CMK (cell line): Measurements from ENCODE around the gene EIF3K.

ENCODE experiments used
- DNase-seq: peaks from one replicate; pipeline ENCODE4 v3.0.0-alpha.2; 2010; ENCODE audit warnings: low read depth

EIF3K gene

GRCh38 chr19:38665950-38666662, 47.1 kb downstream of the EIF3K start:
- DNase-seq, result no peak

GRCh38 chr19:38666663-38667511, 47.9 kb downstream of the EIF3K start:
- no peak for DNase-seq

GRCh38 chr19:38667661-38668171, 48.7 kb downstream of the EIF3K start:
- no peak for DNase-seq

GRCh38 chr19:38669552-38669951, 50.6 kb downstream of the EIF3K start:
- no peak for DNase-seq

DNA sequence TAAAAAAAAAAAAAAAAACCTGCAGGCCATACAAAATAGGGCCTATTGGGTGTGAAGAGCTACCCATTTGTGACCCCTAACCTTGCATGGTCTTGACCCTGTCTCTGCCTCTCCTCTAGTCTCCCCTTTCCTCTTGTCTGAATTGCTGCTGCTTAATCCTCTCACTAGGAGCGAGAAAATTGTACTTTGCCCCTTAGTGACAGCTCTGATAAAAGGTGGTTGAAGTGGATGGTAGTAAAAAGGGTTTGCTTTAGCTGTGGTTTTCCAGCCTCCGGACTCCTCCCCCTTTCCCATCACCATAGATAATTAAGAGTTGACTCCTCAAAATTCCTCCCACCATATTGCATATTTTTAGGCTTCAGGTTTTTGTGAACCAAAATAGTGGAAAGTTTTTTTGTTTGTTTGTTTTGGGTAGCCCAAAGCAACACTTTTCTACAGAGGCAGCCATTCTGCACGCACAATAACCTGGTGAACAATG, 52.0 kb downstream of the EIF3K start:
- DNase-seq, result no peak

- no peak for DNase-seq
Measured at GRCh38 chr19:38671654-38672053, 52.7 kb downstream of the EIF3K start.

GRCh38 chr19:38673030-38673429, 54.0 kb downstream of the EIF3K start:
- DNase-seq, result no peak

- no peak for DNase-seq
Measured at GRCh38 chr19:38674388-38675171, 55.6 kb downstream of the EIF3K start.

DNA sequence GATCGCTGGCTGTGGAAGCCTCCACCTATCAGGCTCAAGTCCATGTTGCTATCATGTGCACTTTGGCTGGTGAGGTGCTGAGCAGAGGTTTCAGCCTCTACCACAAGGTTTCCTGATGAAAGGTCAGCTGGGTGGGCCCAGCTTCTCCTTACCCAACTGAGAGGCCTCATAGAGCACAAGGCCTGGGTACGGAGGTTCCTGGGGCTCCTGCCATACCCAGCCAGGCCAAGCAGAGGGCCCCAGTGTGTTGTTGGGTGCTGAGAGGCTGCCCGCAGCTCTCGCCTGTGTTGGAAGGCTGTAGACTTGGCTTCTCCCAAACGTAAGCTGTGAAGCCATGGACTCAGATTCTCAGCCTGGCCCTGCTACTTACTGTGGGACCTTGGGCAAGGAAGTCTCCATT, 56.6 kb downstream of the EIF3K start:
- peak; percentile 46 for DNase-seq

- DNase-seq, result peak; percentile 78
Measured at GRCh38 chr19:38676023-38676877, 57.3 kb downstream of the EIF3K start.

DNA sequence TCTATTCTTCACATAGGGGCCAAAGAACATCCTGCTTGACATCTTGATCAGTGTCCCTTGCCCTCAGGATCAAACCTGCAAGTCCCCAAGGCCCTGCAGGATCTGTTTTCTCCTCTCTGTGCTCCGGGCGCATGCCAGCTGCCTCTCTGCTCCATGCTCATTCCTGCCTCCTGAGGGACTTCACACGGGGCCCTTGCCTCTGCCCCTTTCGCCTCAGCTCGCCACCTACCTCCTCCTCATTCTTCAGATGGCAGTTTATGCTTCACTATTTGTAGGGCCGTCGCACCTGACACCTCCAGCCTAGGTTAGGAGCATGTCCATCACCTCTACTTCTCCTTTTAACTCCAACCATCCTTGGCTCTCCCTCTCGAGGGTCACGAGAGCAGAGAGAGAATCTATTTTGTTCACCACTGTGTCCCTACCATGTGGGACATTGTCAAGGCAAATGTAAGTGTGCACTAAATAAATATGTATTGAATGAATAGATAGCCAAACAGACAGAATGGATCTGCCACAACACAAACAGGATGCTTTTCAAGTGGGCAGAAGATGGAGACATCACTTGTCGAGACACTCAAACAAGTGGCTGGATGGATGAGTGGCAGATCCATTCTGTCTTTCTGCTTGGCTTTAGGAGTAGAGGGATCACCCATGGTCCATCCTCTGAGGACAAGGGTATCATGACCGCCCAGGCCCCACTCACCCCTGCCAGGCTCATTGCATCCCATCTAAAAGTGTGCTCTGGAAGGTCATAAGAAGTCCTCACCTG, 58.1 kb downstream of the EIF3K start:
- no peak for DNase-seq

DNA sequence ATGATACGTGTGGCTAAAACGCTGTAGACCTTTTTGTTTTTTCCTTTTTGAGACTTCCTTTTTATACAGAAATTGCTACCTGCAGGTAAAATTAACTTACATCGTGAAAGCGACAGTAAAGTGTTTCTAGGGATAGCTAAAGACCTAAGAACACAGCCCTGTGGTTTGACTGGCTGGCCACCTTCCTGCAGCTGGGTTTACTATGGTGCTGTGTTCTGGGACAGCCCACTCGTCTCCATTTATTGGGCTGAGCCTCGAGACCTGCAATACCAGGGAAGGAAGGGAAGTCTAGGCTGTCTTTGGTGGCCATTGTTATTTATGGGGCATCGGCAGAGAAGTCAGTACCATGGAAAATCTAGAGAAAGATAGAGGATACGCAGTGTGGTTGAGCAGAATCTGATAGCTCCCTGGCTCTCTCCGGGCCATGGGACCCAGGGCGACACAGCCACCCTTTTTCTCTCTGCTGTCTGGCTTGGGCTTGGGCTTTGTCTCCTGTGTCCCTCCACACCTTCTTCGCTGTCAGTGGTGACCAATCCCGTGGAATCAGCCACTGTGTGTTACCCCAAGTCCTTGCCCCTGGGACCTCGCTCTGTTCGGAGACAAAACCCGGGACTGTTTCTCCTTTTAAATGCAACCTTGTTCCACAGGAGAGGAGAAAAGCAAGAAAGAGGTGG, 59.4 kb downstream of the EIF3K start:
- DNase-seq, result no peak

GRCh38 chr19:38678891-38679494, 60.0 kb downstream of the EIF3K start:
- no peak for DNase-seq

DNA sequence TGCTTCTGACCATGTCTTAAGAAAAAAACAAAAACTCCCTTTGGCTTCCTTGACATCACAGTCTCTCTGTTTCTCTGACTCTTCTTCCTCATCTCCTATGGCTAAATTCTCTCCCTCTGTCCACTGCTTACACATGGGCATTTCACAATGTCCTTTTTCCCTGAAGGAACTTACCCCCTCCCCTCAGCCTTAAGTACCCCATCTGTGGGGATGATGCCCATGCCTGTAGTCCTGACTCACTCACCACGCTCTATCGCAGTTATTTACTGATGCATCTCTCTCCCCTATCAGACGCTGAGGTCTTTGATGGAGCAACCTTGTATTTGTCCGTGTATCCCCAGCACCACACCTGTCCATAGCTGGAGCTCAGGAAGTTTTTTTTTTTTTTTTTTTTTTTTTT, 60.9 kb downstream of the EIF3K start:
- no peak for DNase-seq

DNA sequence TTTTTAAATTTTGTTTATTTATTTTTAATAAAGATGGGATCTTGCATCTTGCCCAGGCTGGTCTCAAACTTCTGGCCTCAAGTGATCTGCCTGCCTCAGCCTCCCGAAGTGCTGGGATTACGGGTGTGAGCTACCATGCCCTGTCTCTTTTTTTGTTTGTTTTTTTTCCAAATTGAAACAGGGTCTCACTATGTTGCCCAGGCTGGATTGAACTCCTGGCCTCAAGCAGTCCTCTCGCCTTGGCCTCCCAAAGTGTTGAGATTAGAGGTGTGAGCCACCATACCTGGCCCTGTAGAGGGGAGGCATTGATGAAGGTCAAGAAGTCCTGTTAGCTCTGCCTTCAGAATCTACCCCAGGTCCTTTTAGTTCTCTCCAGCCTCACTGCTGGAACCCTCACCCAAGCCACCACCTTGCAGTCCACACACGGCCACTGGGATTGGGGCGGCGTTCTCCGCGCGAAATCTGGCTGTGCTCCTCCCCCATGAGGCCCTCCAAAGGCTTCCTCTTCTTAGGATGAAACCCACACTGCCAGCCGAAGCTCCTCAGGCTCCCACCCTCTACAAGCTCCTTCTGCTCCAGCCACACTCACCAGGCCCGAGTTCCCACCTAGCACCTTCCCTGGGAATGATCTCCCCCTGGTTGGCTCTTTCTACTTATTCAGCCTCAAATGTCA, 63.3 kb downstream of the EIF3K start:
- DNase-seq, result no peak

DNA sequence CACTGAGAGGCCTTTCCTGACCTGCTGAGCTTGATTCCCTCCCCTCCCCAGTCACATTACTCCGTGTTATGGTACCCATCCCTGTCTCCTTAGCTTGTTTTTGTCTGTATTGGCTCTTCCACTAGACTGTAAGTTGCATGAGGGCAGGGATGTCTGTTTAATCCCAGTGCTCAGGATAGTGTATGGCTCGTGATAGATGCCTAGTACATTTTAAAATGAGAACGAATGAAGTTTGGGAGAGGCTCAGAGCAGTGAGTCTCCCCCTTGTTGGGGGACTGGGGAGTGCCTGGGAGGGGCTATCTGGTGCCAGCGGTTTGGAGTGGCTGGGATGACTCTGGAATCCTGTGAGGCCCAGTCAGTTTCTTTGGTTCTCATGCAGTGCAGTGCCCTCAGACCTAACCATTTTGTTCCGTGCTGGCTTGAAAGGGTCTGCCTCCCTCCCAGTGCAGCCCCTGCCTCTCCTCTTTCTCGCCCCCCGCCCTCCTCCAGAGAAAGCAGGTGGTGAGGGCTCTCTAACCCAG, 63.9 kb downstream of the EIF3K start:
- no peak for DNase-seq

DNA sequence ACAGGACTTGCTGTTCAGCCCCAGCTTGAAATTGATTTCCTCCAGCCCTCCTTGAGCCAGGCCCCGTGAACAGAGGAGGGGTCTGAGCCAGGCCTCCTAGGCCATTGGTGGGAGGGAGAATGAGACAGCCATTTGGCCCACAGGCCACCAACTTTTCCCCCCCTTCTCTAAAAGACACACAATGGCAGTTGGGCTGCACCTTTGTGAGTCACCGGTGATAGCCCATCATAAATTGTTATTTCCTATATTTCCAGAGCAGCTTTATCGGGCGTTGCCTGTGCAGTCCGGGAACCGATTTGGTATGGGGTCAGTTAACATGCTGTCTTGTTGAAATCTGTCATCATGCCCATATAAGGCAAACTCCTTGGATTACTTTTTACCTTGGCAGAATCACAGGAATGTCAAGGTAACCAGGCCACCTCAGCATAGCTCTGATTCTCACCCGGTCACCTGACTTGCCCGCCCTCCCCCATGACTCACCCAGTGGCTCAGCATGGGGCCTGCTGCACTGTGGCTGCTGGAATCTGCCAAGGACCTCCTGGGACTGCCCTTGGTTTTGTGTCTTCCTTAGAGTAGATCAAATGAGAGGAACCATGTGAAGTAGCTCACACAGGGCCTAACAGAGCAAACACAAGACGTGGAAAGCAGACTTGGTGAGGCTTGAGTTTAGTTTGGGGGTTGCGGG, 64.5 kb downstream of the EIF3K start:
- no peak for DNase-seq
